Medulla oblongata (tissue), 1 donor: Measurements from ENCODE around the gene PMPCB.
A peak's percentile ranks its signal among the peaks of the same experiment; 100 is the strongest.
"Not testable (repeated sequence)": the region's sequence is repeated elsewhere in the genome, so short reads cannot be mapped to it uniquely, and the experiment has no call there.

Source experiments
- DNase-seq: peaks from one replicate; pipeline ENCODE4 v3.0.0-alpha.2; 2015; ENCODE audit errors: extremely low spot score

The PMPCB gene, protein sequence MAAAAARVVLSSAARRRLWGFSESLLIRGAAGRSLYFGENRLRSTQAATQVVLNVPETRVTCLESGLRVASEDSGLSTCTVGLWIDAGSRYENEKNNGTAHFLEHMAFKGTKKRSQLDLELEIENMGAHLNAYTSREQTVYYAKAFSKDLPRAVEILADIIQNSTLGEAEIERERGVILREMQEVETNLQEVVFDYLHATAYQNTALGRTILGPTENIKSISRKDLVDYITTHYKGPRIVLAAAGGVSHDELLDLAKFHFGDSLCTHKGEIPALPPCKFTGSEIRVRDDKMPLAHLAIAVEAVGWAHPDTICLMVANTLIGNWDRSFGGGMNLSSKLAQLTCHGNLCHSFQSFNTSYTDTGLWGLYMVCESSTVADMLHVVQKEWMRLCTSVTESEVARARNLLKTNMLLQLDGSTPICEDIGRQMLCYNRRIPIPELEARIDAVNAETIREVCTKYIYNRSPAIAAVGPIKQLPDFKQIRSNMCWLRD

DNA sequence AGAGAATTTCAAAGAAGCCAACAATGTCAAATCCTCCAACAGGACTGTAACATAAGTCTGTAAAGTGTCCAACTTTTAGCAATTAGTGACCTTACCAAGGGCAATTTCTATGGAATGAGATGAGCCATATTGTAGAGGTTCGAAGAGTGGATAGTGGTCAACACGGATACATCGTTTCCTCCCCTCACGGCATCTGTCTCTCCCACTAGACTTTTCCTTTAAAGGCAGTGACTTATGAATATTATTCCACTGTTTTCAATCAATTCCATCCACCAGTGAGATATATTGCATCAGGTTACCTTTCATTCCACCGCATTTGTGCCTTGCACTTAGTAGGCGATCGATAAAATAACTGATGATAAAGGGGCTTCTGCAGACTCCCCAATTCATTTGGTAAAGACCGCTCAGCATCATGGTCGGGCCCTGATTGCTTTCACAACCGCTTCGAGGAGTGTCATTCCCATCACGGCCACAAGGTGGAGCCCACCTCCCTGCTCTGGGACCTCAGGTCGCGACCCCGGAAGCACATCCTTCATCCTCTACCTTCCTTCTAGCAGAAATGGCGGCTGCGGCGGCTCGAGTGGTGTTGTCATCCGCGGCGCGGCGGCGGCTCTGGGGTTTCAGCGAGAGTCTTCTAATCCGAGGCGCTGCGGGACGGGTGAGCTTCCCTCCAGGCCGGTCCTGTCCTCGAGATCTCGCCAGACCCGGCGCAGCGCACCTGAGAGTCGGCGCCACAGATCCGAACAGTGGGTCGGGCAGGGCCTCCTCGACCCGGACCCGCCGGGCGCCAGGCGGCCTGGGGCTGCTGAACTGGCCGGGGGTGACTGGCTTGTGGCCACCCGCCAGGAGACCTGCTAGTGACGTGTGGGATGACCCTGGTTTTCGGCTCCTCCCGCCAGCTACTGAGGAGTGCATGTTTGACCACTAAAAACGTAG, at the start of gene PMPCB:
Gene PMPCB, plus strand, starts transcription at position 535 of the 936 bp plus-strand sequence. Its CDS starts 25 bp downstream, at position 560.
- peak; percentile 97 for DNase-seq

DNA sequence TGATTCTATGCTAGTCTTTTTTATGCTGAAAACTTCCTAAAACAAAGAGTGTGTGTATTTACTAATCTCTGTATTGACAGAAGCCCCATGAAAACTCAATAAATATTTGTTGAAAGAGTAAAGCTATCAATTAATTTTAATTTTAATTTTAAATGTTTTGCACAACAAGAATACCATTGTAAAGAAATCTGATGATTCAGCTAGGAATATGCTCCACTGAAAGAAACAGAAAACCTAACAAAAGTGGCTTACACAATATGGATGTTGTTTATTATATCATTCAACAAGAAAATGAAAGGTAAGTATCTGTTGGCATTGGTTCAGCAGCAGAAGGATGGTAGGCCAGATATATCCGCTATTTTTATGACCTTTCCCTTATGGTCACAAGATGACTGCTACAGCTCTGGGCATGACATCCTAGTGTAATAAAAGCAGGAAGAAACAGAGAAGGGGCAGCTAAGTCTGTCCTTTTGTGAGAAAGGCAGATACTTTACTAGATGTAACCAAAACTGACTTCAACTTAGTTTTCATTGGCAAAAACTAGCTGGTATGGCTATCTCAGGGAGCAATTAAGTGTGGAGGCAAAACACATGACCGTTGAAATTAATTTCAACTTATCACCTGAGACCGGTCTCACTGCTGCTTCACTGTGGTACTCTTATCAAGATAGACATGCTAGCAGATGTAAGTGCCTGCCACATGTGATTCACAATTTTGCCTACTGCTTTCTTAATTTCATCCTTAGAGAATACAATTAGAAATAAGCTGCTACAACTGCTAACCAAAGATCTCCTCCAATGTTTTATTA, 43.3 kb upstream of the PMPCB start:
- not testable (repeated sequence) for DNase-seq

DNA sequence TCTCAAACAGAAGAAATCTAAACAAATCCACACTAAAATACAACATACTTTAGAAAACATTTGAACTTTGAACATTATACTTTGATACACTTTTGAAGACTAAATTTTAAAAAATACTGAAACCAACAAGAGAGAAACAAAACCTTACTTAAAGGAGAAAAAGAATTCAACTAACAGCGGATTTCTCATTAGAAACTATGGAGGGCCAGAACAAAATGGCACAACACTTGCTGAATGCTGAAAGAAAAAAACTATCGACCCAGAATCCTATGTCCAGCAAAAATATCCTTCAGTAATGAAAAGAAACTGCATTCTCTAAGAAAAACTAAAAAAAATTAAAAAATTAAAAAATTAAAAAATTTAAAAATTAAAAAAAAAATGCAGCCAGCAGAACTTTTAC, 33.2 kb upstream of the PMPCB start:
- not testable (repeated sequence) for DNase-seq

DNA sequence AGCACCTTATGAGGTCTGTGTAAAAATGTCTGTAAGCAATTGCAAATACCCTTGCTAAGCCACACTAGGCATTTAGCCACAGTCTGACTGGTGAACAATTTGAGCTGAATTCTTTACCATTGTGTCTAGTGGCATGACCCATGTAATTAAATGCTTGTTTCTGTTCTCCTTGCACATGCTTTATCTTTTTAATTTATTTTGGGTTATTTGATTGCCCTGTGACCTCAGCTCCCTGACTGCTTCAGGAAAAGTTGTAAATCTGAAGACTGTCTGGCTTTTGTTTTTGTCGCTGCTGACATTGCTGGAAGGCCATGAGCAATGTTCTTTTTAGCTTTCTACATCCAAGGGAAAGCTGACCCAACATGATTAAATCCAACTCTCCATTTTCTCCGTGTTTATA, 31.0 kb upstream of the PMPCB start:
- DNase-seq: not testable (repeated sequence)

DNA sequence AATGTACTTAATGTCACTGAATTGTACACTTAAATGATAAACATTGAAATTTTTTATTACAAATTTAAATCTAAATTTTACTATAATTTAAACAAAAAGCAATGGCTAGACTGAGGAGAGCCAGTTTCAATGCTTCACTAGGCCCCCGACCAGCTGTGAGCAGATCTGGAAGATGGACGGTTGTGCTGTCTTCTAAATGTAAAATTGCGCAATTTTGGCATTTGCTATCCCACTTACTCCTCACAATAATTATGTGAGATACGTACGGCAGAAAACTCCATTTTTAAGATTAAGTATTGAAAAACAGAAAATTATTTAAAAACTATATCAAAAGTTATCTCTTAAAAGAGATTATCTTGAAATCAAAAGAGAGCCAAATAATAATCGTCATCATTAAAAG, 23.9 kb upstream of the PMPCB start:
- not testable (repeated sequence) for DNase-seq

DNA sequence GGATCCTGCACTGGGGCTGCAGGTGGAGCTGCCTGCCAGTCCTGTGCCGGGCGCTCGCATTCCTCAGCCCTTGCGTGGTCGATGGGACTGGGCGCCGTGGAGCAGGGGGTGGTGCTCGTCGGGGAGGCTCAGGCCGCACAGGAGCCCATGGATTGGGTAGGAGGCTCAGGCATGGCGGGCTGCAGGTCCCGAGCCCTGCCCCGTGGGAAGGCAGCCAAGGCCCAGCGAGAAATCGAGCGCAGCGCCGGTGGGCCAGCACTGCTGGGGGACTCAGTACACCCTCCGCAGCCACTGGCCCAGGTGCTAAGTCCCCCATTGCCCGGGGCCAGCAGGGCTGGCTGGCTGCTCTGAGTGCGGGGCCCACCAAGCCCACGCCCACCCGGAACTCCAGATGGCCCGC, 22.4 kb upstream of the PMPCB start:
- DNase-seq: not testable (repeated sequence)

DNA sequence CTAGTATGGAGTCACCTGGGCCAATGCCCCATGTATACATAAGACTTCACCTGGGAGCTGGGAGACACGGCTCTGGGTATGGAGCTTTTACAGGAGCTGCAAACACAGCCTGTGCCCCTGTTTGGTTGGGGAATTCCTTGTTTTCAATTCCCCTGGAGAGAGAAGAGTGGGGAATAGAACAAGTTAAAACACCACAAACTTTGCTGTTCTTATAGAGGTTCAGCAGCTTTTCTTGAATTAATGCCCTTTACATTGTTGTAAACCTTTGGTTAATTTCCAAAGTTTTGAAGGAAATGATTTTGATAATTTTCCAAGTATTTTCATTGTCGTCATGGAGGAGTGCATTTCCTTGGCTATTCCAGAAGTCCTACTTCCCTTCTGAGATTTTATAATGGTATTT, 19.0 kb upstream of the PMPCB start:
- DNase-seq: not testable (repeated sequence)

DNA sequence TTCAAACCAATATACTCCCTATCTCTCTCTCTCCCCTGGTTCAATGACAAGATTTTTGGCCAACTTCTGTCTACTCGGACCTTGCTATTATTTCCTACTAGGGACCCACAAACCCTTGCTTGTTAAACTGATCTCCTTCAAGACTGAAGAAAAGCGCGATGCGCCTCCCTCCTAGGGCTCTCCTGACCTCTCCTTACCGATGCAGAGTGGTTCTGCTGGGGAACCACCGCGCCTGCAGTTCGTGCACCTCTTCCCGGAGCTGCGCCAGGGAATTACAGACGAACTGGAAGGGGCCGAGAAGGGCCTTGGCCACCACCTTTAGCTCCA, 17.6 kb upstream of the PMPCB start:
- DNase-seq: not testable (repeated sequence)

DNA sequence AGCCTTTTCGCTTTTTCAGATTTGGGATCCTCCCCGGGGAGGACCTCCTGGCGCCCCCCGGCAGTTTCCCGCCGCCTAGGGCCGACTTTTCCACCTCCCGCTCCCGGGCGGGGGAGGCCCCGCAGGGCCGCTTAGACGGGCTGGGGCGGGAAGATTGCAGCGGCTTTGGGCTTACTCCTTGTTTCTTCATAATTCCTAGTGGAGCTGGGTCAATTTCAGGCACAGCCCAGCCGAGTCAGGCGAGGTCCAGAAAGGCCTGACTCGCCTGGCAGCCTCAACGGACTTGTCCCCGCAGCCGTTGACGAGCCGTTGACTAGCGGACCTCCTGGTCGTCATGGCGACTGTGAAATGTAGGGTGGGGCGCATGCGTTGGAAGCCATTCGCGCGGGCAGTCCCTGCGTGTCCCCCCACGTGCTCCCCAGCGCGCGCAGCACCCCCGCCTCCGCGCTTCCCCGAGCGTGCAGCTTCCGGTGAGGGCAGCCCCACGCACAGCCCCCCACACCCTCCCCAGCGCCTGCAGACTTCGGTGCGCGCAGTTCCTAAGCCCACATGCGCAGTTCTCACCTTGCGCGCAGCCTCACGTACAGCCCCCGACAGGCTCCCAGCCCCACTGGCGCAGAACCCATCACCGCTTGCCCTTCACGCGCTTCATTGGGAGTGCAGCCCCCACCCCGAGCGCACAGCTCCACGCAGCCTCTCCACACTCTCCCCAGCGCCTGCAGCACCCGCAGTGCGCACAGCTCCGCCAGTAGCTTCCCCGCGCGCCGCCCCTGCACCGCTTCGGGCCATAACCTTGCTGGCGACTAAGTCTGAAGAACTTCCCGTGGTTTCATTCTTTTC, 17.1 kb upstream of the PMPCB start:
- peak; percentile 58 for DNase-seq

DNA sequence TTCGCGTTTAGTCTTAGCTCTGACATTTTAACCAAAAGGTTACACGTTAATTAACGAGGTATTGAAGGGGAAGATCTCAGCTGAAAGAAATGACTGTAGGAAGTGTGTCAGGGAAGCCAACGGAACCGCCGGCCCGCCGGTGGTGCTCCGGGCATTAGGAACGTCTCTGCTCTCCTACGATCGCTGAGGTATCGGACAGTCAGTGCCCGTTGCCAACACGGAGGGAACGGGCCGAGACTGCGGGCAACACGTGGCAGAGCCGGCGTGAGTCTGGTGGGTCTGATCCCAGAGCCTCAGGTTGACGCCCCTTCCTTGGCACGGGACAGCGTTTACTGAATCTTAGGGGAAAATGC, 16.5 kb upstream of the PMPCB start:
- DNase-seq: not testable (repeated sequence)

DNA sequence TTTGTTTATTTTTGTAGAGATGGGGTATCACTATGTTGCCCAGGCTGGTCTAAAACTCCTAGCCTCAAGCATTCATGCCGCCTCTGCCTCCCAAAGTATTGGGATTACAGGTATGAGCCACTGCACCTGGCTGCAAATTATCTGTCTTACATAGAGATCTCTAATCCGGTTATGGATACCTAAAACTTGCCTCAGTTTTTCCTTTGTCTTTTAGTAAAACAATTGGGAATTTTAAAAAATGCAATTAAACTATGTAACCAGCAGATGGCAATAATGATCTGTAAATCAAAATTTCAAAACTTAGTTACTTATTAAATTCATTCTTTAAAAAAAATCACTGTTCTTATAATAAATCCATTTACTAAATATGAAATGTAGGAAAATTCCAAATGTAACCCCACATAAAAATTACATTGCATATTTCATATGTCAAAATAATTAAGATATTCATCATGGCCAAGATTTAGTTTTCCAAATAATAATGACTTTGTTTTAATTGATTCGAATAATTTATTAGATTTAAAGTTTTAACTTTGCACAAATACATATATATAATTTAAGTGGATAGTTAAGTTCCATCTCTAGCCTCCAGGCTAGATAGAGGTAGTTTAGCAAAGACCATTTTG, 14.3 kb upstream of the PMPCB start:
- not testable (repeated sequence) for DNase-seq

DNA sequence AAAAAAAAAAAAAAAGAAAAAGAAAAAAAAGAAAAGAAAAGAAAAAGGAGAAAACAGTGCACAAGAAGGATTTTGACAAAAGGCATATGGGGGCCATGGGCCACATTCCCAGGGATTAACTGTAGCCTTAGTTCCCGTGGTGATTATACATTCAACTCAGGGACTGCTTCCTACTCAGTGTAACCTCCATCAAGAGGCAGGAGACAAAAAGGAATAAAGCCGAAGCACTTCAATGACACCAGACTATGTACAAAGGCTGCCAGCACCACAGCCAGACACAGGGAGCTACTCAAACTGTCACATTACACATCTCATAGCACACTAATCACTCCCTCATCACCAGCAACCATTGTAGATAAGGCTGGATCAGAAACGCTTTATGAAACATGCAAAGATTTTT, 5.1 kb upstream of the PMPCB start:
- DNase-seq: no peak

DNA sequence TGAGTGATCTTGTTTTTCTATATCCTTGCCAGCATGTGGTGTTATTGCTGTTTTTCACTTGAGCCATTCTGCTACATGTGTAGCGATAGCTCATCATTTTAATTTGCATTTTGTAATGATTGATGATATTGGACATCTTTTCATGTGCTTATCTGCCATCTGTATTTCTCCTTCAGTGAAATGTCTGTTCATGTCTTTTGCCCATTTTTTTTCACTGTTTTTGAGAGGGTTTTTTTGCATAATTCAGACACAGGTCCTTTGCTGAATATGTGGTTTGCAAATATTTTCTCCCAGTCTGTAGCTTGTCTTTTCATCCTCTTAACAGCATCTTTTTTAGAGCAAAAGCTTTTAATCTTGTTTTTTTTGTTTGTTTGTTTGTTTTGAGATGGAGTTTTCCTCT, 3.7 kb upstream of the PMPCB start:
- no peak for DNase-seq

DNA sequence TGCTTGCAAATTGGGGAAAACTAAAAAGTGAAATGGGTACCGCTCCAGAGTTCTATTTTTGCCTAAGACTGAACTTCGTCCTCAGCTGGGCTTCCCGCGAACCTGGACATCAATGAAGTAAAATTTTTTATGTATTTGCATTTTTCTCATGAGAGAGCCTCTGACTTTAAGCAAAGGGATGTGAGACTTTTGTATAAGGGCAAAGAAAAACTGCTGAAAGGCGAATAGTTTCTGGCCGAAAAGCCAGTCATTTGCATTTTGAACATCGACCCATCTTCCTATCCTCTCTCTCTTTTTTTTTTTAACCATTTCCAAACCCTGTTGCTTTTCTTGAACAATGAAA, 573 bp downstream of the PMPCB start:
- no peak for DNase-seq

DNA sequence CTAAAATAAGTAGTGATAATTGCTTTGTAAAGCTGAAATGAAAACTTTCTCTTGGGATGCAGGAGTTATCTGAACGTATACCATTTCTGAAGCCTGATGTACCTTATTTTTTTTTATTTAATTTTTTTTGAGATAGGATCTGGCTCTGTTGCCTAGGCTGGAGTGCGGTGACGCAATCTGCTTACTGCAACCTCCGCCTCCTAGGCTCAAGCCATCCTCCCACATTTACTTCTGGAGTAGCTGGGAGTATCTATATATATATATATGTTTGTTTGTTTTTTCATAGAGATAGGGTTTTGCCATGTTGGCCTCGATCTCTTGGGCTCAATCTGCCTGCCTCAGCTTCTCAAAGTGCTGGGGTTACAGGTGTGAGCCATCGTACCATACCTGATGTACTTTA, 2.4 kb downstream of the PMPCB start:
- no peak for DNase-seq

DNA sequence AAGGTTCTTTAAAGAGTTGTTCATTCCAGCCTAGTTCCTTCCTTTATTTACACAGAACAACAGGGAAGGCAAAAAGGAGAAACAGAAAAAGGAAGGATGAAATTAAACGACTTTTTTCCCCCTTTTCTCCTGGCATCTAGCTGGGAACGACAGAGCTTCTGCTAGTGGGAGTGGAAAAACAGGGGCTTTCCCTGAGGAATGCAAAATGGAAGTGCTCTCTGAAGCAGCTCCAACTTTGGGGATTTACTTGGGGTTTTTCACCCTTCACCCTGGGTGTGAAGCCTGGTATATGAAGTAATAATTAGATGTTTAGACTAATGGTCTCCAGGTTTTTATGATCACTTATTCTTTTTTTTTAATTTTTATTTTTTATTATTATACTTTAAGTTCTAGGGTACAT, 4.2 kb downstream of the PMPCB start:
- DNase-seq: no peak

DNA sequence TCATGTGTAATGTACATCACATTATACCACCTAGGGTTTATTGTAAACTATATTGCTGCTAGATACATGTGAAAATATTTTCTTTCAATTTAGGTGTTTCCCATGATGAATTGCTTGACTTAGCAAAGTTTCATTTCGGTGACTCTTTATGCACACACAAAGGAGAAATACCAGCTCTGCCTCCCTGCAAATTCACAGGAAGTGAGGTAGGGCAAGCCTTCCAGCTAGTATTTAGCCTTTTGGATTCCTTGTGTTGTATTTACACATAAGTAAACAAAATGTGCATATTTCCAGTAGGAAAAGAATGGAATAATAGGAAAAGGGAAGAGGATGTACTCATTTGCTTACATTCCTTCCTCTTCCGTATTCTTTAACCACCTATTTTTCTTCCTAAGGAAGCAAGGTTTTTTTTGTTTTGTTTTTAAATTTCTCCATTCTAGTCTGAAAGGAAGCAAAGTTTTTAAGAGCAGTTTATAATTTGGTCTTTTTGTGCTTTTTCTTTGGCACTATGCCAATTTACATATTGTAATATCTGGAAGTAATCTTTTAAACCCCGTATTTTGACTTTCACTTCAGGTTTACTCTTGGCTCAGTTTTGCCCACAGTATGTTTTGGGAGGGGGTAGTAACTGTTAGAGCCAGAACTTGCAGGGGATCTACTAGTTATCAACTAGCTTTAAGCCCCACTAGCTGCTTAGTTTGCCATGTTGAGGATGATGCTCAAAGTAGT, 10.4 kb downstream of the PMPCB start:
- DNase-seq: no peak

DNA sequence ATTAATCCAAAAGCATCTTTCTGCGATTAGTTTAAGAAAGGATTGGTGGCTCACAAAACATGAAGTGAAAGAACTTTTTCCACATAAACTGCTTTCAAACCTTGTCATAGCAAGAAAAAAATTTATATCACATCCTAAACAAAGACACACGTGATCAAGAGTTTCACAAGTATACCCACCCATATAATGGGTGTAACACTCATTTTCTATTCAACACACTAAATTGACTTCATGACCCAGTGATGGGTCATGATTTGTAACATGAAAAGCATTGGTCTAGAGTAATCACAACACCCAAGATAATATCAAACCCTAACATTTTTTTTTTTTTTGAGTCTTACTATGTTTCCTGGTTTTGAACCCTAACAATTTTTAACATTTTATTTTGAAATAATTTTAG, 17.6 kb downstream of the PMPCB start:
- no peak for DNase-seq

DNA sequence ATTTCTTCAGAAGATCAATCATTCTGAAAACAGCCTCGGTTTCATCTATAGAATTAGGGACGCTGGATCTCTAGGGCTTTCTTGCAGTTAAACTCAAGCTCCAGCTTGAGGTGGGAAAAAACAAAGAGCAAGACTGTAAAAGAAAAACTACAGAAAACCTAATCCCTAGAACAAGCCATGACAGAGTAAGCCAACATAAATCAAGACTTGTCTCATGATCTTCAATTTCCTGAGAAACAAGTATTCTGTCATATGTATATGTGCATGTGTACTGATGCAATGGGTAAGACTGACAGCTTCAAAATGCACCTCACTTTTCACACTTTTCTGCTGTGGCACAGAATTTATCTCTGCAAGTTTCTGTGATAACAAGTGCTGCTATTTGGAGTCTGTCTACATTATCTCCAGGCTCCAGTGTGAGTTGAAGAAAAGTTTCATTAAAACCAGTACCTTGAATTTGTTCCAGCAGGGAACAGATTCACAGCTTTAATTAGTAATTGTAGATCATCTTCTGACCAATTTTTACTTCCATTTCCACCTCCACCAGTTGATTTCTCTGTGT, 19.2 kb downstream of the PMPCB start:
- no peak for DNase-seq

DNA sequence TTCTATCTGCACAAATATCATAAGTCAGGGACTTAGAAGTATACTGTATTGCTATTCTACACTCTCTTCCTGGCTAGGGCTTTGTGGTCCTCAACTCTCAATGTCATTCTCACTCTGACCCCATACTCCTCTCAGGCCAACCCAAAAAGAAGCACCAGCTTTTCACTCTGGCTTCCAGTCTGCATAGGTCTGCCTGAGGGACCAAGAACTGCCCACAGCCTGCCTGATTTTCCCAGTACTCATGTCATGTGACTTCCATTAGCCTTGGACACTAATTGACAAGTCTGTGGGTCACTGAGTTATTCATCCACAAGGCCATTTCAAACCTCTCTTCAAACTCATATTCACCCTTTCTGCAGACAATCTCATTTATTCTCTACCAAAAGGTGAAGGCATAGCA, 19.8 kb downstream of the PMPCB start:
- DNase-seq: no peak
